Cardiac muscle cell (in vitro differentiated cells and primary cell): ENCODE measurements around the gene ZNF746. TPM values are rescaled to one million over a fixed set of nuclear protein-coding genes. Genes with fewer than 3 reads are reported as not detected.
"Not testable (repeated sequence)": the region's sequence is repeated elsewhere in the genome, so short reads cannot be mapped to it uniquely, and the experiment has no call there.

ENCODE experiments used
- DNase-seq, 2 donors: peaks; one replicate each; pipeline versions ENCODE4 v3.0.0 to v3.0.0-alpha.2; 2010 to 2017; ENCODE audit warnings: low read depth in 1 of 2, low spot score in 1 of 2
- H3K27ac ChIP-seq: fragments of 200-600 bp; sonication (generic); 2 replicates; pipeline ENCODE4 v1.5.1; 2016
- H3K27me3 ChIP-seq: fragments of 200-600 bp; sonication (generic); 2 replicates; pipeline ENCODE4 v1.6.0; 2016; ENCODE audit warnings: control low read depth
- H3K36me3 ChIP-seq: fragments of 200-600 bp; sonication (generic); 2 replicates; pipeline ENCODE4 v1.5.1; 2016; ENCODE audit warnings: control low read depth
- H3K4me1 ChIP-seq: fragments of 200-600 bp; sonication (generic); 2 replicates; pipeline ENCODE4 v1.8.1; 2017; ENCODE audit warnings: low read depth, mild to moderate bottlenecking, mixed run types
- H3K4me3 ChIP-seq: fragments of 200-600 bp; sonication (generic); 2 replicates; pipeline ENCODE4 v1.5.1; 2016; ENCODE audit warnings: mild to moderate bottlenecking
- H3K9me3 ChIP-seq: fragments of 200-600 bp; sonication (generic); 2 replicates; pipeline ENCODE4 v1.5.1; 2017; ENCODE audit warnings: low read depth, mild to moderate bottlenecking, control low read depth
- CTCF ChIP-seq: IDR thresholded peaks from 2 replicates; pipeline ENCODE4 v1.5.1; 2012; ENCODE audit warnings: low read depth, mild to moderate bottlenecking, low read length
- polyA plus RNA-seq: library from polyadenylated mRNA; unstranded; fragments of >200 nt; fragmentation: Nextera tagmentation; extraction: Ambion mirVana; gene quantifications from 2 replicates; pipeline ENCODE4 v1.2.1, GENCODE V29; 2016
- total RNA-seq: library from RNA; depleted of rRNA; stranded (reverse); fragments of >200 nt; gene quantifications from 2 replicates; pipeline ENCODE4 v1.2.3, GENCODE V29; 2016

ZNF746 gene
- total and polyA plus RNA-seq, 2 experiments from 2014 or later, result 19.7 to 32.9 TPM

DNA sequence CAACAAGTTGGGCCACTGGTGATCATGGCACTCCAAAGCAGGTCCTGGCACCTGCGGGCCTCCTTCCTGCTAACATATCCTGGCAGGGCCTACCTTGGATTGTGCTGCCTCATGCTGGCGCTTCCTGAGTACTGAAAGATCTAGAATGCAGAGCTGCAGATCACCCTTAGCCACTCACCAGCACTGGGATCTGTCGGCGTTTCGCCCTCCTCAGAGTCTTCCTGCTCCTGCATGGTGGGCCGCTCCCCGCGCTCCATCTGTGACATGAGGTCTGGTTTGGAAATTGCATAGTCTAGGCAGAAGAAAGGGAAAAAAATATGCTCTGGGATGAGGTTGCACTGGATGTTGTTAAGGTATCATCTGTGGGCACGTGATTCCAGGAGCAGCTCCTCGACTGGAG is 46.8 kb downstream of the ZNF746 start:
- Histone ChIP-seq H3K4me3 (no peak overlapping the region), H3K27ac (no peak overlapping the region), H3K9me3 (no peaks in the 10 kb centered on the region), H3K27me3 (no peaks in the 10 kb centered on the region), H3K4me1 (no peaks in the 10 kb centered on the region), H3K36me3 (peaks cover 56% of the 10 kb centered on the region)
- no peak for DNase-seq
- TF ChIP-seq CTCF, result no peak

DNA sequence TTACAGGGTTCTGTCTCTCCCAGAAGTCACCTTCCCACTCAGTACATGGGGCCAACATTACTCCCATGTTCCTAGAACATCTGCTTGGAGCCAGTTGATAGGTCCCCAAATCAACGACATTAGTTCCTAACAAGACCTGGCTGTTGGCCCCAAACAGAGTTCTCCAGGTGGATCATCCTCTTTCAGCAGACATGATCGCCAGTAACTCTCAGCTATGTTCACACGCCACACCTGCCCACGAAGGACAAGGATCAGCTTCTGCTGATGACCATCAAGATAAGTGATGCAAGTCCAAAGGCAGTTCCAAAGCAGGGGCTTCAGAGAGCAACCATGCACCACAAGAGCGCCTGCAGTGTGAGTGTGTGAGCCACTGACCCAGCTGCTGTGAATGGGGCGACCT is 47.7 kb downstream of the ZNF746 start:
- no peak for TF ChIP-seq CTCF
- no peak overlapping the region for H3K4me3 ChIP-seq
- no peak overlapping the region for H3K27ac ChIP-seq
- no peak for DNase-seq
- no peaks in the 10 kb centered on the region for H3K9me3 ChIP-seq
- H3K4me1 ChIP-seq, result no peaks in the 10 kb centered on the region
- H3K27me3 ChIP-seq, result no peaks in the 10 kb centered on the region
- H3K36me3 ChIP-seq, result peaks cover 59% of the 10 kb centered on the region

DNA sequence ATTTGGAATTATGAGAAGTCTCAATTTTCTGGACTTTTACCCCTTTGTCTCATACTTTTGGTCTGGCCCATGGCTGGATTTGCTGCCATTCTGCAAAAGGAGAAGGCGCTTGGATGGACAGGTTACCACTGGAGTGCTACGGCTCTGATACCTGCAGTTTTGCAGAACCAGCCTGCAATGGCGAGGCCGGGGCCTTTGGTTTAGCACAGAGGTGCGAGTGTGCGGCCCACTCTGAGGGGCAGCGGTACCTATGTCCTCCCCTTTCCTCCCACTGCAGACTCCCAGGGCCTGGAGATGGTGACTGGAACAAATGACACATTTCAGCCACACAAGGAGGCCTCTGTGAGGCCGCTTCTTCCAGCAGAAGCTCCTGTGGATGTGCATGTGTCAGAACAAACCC is 48.6 kb downstream of the ZNF746 start:
- no peak overlapping the region for H3K27ac ChIP-seq
- TF ChIP-seq CTCF, result no peak
- no peaks in the 10 kb centered on the region for H3K9me3 ChIP-seq
- no peaks in the 10 kb centered on the region for H3K4me1 ChIP-seq
- no peak overlapping the region for H3K4me3 ChIP-seq
- peaks cover 56% of the 10 kb centered on the region for H3K36me3 ChIP-seq
- DNase-seq, result no peak
- H3K27me3 ChIP-seq, result no peaks in the 10 kb centered on the region

DNA sequence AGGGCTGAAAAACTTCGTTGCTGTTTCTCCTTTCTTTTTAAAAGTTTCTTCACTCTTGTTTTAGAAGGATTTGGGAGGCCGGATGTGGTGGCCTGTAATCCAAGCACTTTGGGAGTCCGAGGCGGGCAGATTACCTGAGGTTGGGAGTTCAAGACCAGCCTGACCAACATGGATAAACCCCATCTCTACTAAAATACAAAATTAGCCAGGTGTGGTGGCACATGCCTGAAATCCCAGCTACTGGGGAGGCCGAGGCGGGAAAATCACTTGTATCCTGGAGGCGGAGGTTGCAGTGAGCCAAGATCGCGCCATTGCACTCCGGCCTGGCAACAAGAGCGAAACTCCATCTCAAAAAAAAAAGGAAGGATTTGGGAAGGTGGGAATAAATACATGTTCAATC is 51.6 kb downstream of the ZNF746 start:
- H3K4me3 ChIP-seq, DNase-seq: not testable (repeated sequence)
- peaks cover 48% of the 10 kb centered on the region for H3K36me3 ChIP-seq

DNA sequence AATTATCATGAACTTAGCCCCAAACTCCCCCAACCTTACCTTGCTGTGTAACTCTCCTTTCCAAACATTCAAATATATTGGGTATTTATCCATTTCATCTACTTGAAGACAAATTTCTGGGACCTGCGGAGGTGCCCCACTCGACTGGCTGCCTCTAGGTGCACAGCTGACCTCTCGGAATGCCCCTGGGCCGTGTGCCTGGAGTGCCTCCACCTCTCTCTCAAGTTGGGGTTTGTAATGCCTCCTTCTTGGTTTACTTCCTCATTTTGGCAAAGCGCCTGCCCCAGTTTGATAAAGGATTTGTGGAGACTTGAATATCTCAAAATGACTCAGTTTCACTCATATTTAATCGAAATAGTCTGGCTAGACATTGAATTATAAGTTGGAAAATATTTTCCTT is 53.3 kb downstream of the ZNF746 start:
- no peak for DNase-seq
- no peaks in the 10 kb centered on the region for H3K9me3 ChIP-seq
- H3K27ac ChIP-seq, result no peak overlapping the region
- no peaks in the 10 kb centered on the region for H3K4me1 ChIP-seq
- peaks cover 33% of the 10 kb centered on the region for H3K36me3 ChIP-seq
- H3K27me3 ChIP-seq, result no peaks in the 10 kb centered on the region
- TF ChIP-seq CTCF, result no peak
- no peak overlapping the region for H3K4me3 ChIP-seq

More for the DNA sequence above, 51.6 kb downstream of the ZNF746 start:
- not testable (repeated sequence) for H3K4me1 ChIP-seq, H3K27me3 ChIP-seq, H3K9me3 ChIP-seq, H3K27ac ChIP-seq

GRCh38 chr7:149443523-149443922 is 54.1 kb downstream of the ZNF746 start:
- Histone ChIP-seq H3K9me3 (no peaks in the 10 kb centered on the region), H3K4me3 (no peak overlapping the region), H3K4me1 (no peaks in the 10 kb centered on the region), H3K27ac (no peak overlapping the region), H3K27me3 (no peaks in the 10 kb centered on the region), H3K36me3 (peaks cover 30% of the 10 kb centered on the region)
- no peak for TF ChIP-seq CTCF
- DNase-seq, result no peak
